NCI-H226 (cell line): ENCODE data around the gene DMD.
"Not testable (repeated sequence)": the region's sequence is repeated elsewhere in the genome, so short reads cannot be mapped to it uniquely, and the experiment has no call there.

Source experiments
- DNase-seq: peaks from one replicate; pipeline ENCODE4 v3.0.0-alpha.2; 2015

DMD gene

GRCh38 chrX:31962256-31962655 is 1249.1 kb downstream of the DMD start:
- no peak for DNase-seq

- DNase-seq: no peak
Measured at GRCh38 chrX:31934842-31935370, 1276.4 kb downstream of the DMD start.

- DNase-seq: no peak
Measured at GRCh38 chrX:31934015-31934414, 1277.3 kb downstream of the DMD start.

GRCh38 chrX:31932769-31933168 is 1278.6 kb downstream of the DMD start:
- DNase-seq: no peak

GRCh38 chrX:31932320-31932719 is 1279.0 kb downstream of the DMD start:
- DNase-seq: not testable (repeated sequence)

- peak; percentile 73 for DNase-seq
Measured at GRCh38 chrX:31931225-31931624, 1280.1 kb downstream of the DMD start.

GRCh38 chrX:31929366-31929765 is 1282.0 kb downstream of the DMD start:
- no peak for DNase-seq

GRCh38 chrX:31921236-31921635 is 1290.1 kb downstream of the DMD start:
- no peak for DNase-seq

GRCh38 chrX:31909850-31910572 is 1301.3 kb downstream of the DMD start:
- DNase-seq: no peak

GRCh38 chrX:31894152-31894551 is 1317.2 kb downstream of the DMD start:
- no peak for DNase-seq

- DNase-seq: no peak
Measured at GRCh38 chrX:31893525-31893924, 1317.8 kb downstream of the DMD start.

- DNase-seq: no peak
Measured at GRCh38 chrX:31889088-31889487, 1322.3 kb downstream of the DMD start.

GRCh38 chrX:31884535-31884934 is 1326.8 kb downstream of the DMD start:
- no peak for DNase-seq

- peak; percentile 6 for DNase-seq
Measured at GRCh38 chrX:31872007-31872406, 1339.3 kb downstream of the DMD start.

GRCh38 chrX:31870267-31870666 is 1341.1 kb downstream of the DMD start:
- DNase-seq: no peak

GRCh38 chrX:31860686-31861085 is 1350.7 kb downstream of the DMD start:
- no peak for DNase-seq

- no peak for DNase-seq
Measured at GRCh38 chrX:31858915-31859314, 1352.4 kb downstream of the DMD start.

GRCh38 chrX:31854716-31855115 is 1356.6 kb downstream of the DMD start:
- no peak for DNase-seq

GRCh38 chrX:31851761-31852160 is 1359.6 kb downstream of the DMD start:
- DNase-seq: no peak

- no peak for DNase-seq
Measured at GRCh38 chrX:31847773-31848172, 1363.6 kb downstream of the DMD start.

GRCh38 chrX:31845003-31845402 is 1366.3 kb downstream of the DMD start:
- peak; percentile 3 for DNase-seq

- no peak for DNase-seq
Measured at GRCh38 chrX:31838617-31839016, 1372.7 kb downstream of the DMD start.

- no peak for DNase-seq
Measured at GRCh38 chrX:31837445-31838049, 1373.8 kb downstream of the DMD start.

GRCh38 chrX:31836479-31836878 is 1374.9 kb downstream of the DMD start:
- DNase-seq: no peak

- DNase-seq: no peak
Measured at GRCh38 chrX:31832263-31832662, 1379.1 kb downstream of the DMD start.
